Psoas muscle (tissue), 8 donors: ENCODE measurements around the gene CD44. TPM values are rescaled to one million over a fixed set of nuclear protein-coding genes. Genes with fewer than 3 reads are reported as not detected.

Experiments
- ATAC-seq, 4 donors: fragments of 200-7000 bp; cut with Tn5 transposase; one replicate each; pipeline ENCODE4 v1.9.1; 2020; ENCODE audit warnings: moderate library complexity in 3 of 4, mild to moderate bottlenecking in 2 of 4
- DNase-seq, 2 donors: peaks; one replicate each; pipeline ENCODE4 v3.0.0-alpha.2; 2020
- H3K27ac ChIP-seq: fragments of 200-600 bp; one replicate; pipeline ENCODE4 v1.8.0; 2022
- H3K27me3 ChIP-seq, 3 donors: fragments of 200-600 bp in 1 of 3; one replicate each; pipeline versions ENCODE4 v1.6.1 to v1.8.0; 2013 to 2022; ENCODE audit warnings: low read length in 2 of 3, mild to moderate bottlenecking in 2 of 3, moderate library complexity in 1 of 3; ENCODE audit not compliant: insufficient read depth in 3 of 3
- H3K36me3 ChIP-seq, 2 donors: fragments of 200-600 bp in 1 of 2; one replicate each; pipeline versions ENCODE4 v1.6.1 to v1.8.0; 2013 to 2022; ENCODE audit warnings: low read depth in 1 of 2, mild to moderate bottlenecking in 1 of 2, moderate library complexity in 1 of 2; ENCODE audit not compliant: insufficient read depth in 1 of 2
- H3K4me1 ChIP-seq: fragments of 200-600 bp; one replicate; pipeline ENCODE4 v1.8.0; 2022
- H3K4me3 ChIP-seq: fragments of 200-600 bp; one replicate; pipeline ENCODE4 v1.8.0; 2022; ENCODE audit warnings: mild to moderate bottlenecking
- H3K9me3 ChIP-seq: fragments of 200-600 bp; one replicate; pipeline ENCODE4 v1.8.0; 2022
- WGBS, 3 donors: extraction: QIAGEN DNeasy Blood & Tissue Kit; methylation state at CpG; one replicate each; pipeline versions ENCODE4 v1.1.6 to v1.1.7; 2013; 5-methylcytosine and 5-hydroxymethylcytosine counted together
- intact Hi-C, 2 donors: fragments of 100-400 bp; cut with DNase I; formaldehyde crosslinking; loops; one replicate each; pipeline versions ENCODE4 v1.11.0 to v1.14.2; 2022
- polyA plus RNA-seq, 3 donors: library from polyadenylated mRNA; stranded (reverse); fragments of 200-250 nt; gene quantifications; one replicate each; pipeline ENCODE4 v1.2.3, GENCODE V29; 2013
- total RNA-seq, 4 donors: library from RNA; stranded (reverse); fragmentation: NEBNext Ultra II Directional in 2 of 4; extraction: Animal tissue kit (Norgen Biotek cat#: 25700) in 2 of 4; gene quantifications; one replicate each; pipeline versions ENCODE4 v1.2.1 to v1.2.4, GENCODE V29; 2021 to 2023
- TF ChIP-seq, protein P1 (sequence below): fragments of 200-600 bp; IDR thresholded peaks from one replicate; pipeline ENCODE4 v1.8.0; 2022; ENCODE audit warnings: antibody characterized with exemption
- donor health status: healthy with polysubstance abuse.
- donor health status: DM: no; HTN: no; CAD: no; lungs with moderate emphysema.
- donor health status: Bipolar disorder and iron deficiency.
- donor health status: healthy.
- donor health status: DM: yes; HTN: yes; CAD: no.
- donor health status: DM: no; HTN: no; CAD: no.
- donor health status: DM: no; HTN: no; CAD: no.
- donor health status: DM: yes; HTN: yes; CAD: no.

Gene CD44
- total and polyA plus RNA-seq, 7 donors, result 3.4 to 35.4 (median 23.2) TPM

DNA sequence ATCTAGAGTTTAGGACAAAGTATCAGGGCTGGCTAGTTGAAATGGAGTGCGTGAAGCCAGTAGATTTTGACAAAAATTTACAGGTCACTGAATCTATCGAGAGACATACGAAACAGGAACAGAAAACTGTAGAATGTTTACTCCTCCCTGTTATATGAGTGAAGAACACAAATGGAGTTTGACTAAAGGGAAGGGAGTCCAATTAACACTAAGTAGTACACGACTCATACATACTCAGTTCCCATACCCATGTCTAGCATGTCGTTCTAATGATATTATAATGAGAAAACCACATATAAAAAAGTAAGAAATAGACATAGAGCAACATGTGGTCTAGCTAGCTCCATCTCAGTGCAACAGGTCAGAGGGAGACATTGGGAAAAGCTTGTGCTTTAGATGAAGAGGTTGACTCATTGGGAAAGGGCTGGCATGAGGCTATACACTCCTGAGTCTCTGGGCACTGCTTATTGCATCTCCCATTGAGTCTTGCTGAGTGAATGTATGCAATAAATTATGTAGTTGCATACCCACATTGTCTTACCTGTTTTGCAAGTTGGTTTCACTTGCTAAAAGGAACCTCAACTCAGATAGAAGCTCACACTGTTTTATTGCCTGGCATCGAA lies 43.5 kb downstream of the CD44 start:
- Histone ChIP-seq H3K9me3 (no peaks in the 10 kb centered on the region), H3K27ac (no peak overlapping the region), H3K36me3 (peaks cover 0 to 11% of the 10 kb centered on the region in 2 donors), H3K4me3 (no peak overlapping the region), H3K27me3 (no peaks in the 10 kb centered on the region), H3K4me1 (peaks cover 9% of the 10 kb centered on the region)
- WGBS, 3 donors, result 92 to 98% (median 95%) methylated on average over 6 of the region's 6 CpGs
- intact Hi-C loops, result no loop called here
- no peak for ATAC-seq
- DNase-seq, result no peak
- TF ChIP-seq, protein P1, sequence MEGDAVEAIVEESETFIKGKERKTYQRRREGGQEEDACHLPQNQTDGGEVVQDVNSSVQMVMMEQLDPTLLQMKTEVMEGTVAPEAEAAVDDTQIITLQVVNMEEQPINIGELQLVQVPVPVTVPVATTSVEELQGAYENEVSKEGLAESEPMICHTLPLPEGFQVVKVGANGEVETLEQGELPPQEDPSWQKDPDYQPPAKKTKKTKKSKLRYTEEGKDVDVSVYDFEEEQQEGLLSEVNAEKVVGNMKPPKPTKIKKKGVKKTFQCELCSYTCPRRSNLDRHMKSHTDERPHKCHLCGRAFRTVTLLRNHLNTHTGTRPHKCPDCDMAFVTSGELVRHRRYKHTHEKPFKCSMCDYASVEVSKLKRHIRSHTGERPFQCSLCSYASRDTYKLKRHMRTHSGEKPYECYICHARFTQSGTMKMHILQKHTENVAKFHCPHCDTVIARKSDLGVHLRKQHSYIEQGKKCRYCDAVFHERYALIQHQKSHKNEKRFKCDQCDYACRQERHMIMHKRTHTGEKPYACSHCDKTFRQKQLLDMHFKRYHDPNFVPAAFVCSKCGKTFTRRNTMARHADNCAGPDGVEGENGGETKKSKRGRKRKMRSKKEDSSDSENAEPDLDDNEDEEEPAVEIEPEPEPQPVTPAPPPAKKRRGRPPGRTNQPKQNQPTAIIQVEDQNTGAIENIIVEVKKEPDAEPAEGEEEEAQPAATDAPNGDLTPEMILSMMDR, result no peak

DNA sequence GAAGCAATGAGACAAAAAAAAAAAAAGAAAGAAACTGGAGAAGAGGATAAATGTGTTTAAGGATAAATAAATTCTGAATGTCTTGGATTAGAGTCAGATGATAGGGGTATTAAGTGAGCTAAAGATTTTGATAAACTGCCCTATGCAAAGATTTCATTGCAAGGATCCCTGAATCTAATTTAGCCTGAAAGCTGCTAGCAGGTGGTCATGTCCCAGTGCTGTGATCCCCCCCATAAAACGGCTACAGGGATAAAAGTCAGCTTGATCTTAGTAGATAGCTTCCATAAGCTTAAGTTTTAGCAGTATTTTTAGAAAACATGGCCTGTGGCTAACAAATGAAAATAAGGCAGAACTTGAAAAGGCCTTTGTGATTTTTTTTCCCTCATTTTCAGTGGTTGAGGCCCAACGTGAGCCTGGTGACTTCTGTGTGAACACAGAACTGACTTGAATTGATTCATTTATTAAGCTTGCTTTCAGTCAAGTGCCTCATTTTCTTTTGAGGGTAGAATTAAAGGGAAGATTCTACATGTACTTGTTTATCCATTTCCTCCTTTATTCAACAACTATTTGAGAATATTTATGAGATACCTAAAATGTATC lies 44.5 kb downstream of the CD44 start:
- Histone ChIP-seq H3K36me3 (peaks cover 0 to 7% of the 10 kb centered on the region in 2 donors), H3K9me3 (no peaks in the 10 kb centered on the region), H3K4me1 (peaks cover 9% of the 10 kb centered on the region), H3K4me3 (no peak overlapping the region), H3K27me3 (no peaks in the 10 kb centered on the region), H3K27ac (no peak overlapping the region)
- TF ChIP-seq, protein P1, result no peak
- intact Hi-C loops, result no loop called here
- ATAC-seq (no peak), DNase-seq (no peak)
- 60 to 71% (median 60%) methylated on average over 2 of the region's 2 CpGs for WGBS, 3 donors

DNA sequence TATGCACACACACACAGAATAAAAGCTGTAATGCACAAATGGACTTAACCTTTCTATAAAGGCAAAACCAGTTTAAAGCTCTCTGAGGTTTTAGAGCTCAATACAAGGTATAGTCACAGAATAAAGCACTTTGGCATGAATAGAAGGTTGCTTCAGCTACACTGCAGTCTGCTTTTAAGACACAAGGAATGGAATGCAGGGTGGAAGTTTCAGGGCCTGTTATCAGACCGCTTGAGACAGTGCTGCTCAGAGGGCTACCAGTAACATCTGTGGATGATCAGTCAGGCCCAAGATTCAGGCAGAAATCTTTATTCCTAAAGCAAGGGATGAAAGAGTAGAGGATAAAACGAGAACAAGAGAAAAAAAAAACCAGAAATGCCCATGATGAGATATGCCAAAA lies 46.7 kb downstream of the CD44 start:
- H3K27ac ChIP-seq, result no peak overlapping the region
- H3K36me3 ChIP-seq, result peaks cover 0 to 16% of the 10 kb centered on the region in 2 donors
- 47 to 72% (median 61%) methylated on average over 2 of the region's 2 CpGs for WGBS, 3 donors
- no peak overlapping the region for H3K4me3 ChIP-seq
- H3K9me3 ChIP-seq, result no peaks in the 10 kb centered on the region
- no peaks in the 10 kb centered on the region for H3K27me3 ChIP-seq
- peaks cover 6% of the 10 kb centered on the region for H3K4me1 ChIP-seq
- no peak for ATAC-seq
- intact Hi-C loops, result no loop called here
- TF ChIP-seq, protein P1, result no peak
- DNase-seq, result no peak

DNA sequence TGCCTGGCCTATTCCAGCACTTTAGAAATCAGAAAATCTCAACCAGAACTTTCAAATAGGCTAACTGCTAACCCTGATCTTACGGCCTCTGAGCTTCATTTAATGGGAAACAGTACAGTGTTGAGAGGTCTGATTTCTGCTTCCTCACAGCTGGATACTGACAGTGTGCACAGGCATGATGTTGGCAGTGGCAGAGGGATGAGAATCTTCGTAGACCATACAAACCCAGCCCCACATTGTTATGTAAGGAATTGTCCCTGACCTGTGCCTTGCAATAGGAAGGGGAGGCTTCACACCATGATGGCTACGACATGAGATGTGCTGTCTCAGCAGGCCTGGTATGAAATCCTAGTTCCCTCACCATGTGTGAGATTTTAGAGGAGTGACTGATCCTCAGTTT lies 49.0 kb downstream of the CD44 start:
- no peaks in the 10 kb centered on the region for H3K27me3 ChIP-seq
- no peak for DNase-seq
- no peaks in the 10 kb centered on the region for H3K4me1 ChIP-seq
- peaks cover 0 to 9% of the 10 kb centered on the region in 2 donors for H3K36me3 ChIP-seq
- H3K27ac ChIP-seq, result no peak overlapping the region
- ATAC-seq, result no peak
- WGBS, 3 donors, result 79 to 86% (median 80%) methylated on average over 3 of the region's 3 CpGs
- no peaks in the 10 kb centered on the region for H3K9me3 ChIP-seq
- no peak overlapping the region for H3K4me3 ChIP-seq
- intact Hi-C loops, result no loop called here
- TF ChIP-seq, protein P1, result no peak
